ENCODE data around the gene CYSLTR2. TPM values are rescaled to one million over a fixed set of nuclear protein-coding genes. Genes with fewer than 3 reads are reported as not detected.

The CYSLTR2 gene
- total RNA-seq, 1 experiment from 2014 or later, result not detected

GRCh38 chr13:48648446-48648845 lies 5.3 kb upstream of the CYSLTR2 start:
- H3K9me3 ChIP-seq (ENCODE audit: control insufficient read depth, insufficient read depth, low read depth, low read length), result no peaks in the 10 kb centered on the region
- no peak overlapping the region for H3K27ac ChIP-seq (ENCODE audit: low read length)
- no peaks in the 10 kb centered on the region for H3K36me3 ChIP-seq (ENCODE audit: control insufficient read depth, insufficient read depth, low read length)
- ATAC-seq (no peak), DNase-seq (ENCODE audit: low read depth, low spot score) (no peak)
- TF ChIP-seq TCF7L2 (IDR thresholded peaks at IDR 0.05; ENCODE audit: low read depth, low read length) (no peak), CTCF (IDR thresholded peaks at IDR 0.05) (no peak), POLR2AphosphoS5 (IDR thresholded peaks at IDR 0.05; ENCODE audit: low read depth, low read length) (no peak), REST (IDR thresholded peaks at IDR 0.05; ENCODE audit: insufficient read depth in 1 of 2, low read depth in 2 of 2, low read length in 1 of 2) (no peak), SIN3A (IDR thresholded peaks at IDR 0.05; ENCODE audit: borderline replicate concordance, insufficient read depth, low read depth, low read length) (no peak)
- ChIA-PET CTCF (no interaction called here), POLR2A (no interaction called here)
- no peak overlapping the region for H3K4me3 ChIP-seq (ENCODE audit: low read depth in 2 of 2, low read length in 2 of 2)
- in situ Hi-C loops (cut with HindIII; ENCODE audit: low pct_unique_long_range_greater_than_20kb, low sequenced_read_pairs), result no loop called here
- H3K27me3 ChIP-seq (ENCODE audit: control insufficient read depth, insufficient read depth, low read length), result no peaks in the 10 kb centered on the region
- BruUV-seq (replicated peaks), result no TSS peak
- H3K4me1 ChIP-seq (ENCODE audit: control insufficient read depth, insufficient read depth, low read length), result no peaks in the 10 kb centered on the region
- intact Hi-C loops (cut with micrococcal nuclease; ENCODE audit: unreplicated experiment), result no loop called here

- BruUV-seq (replicated peaks), result no TSS peak
- no peak for TF ChIP-seq POLR2AphosphoS5 (IDR thresholded peaks at IDR 0.05; ENCODE audit: low read depth, low read length)
- TF ChIP-seq CTCF (IDR thresholded peaks at IDR 0.05), result no peak
- TF ChIP-seq SIN3A (IDR thresholded peaks at IDR 0.05; ENCODE audit: borderline replicate concordance, insufficient read depth, low read depth, low read length), result no peak
- TF ChIP-seq REST (IDR thresholded peaks at IDR 0.05; ENCODE audit: insufficient read depth in 1 of 2, low read depth in 2 of 2, low read length in 1 of 2), result no peak
- no peak for TF ChIP-seq TCF7L2 (IDR thresholded peaks at IDR 0.05; ENCODE audit: low read depth, low read length)
- CTCF ChIA-PET, result no interaction called here
- POLR2A ChIA-PET, result no interaction called here
- Histone ChIP-seq H3K9me3 (ENCODE audit: control insufficient read depth, insufficient read depth, low read depth, low read length) (no peaks in the 10 kb centered on the region), H3K27me3 (ENCODE audit: control insufficient read depth, insufficient read depth, low read length) (no peaks in the 10 kb centered on the region), H3K4me1 (ENCODE audit: control insufficient read depth, insufficient read depth, low read length) (no peaks in the 10 kb centered on the region), H3K27ac (ENCODE audit: low read length) (no peak overlapping the region), H3K36me3 (ENCODE audit: control insufficient read depth, insufficient read depth, low read length) (no peaks in the 10 kb centered on the region), H3K4me3 (ENCODE audit: low read depth in 2 of 2, low read length in 2 of 2) (no peak overlapping the region)
- DNase-seq (ENCODE audit: low read depth, low spot score), result no peak
- in situ Hi-C loops (cut with HindIII; ENCODE audit: low pct_unique_long_range_greater_than_20kb, low sequenced_read_pairs), result no loop called here
- no peak for ATAC-seq
- intact Hi-C loops (cut with micrococcal nuclease; ENCODE audit: unreplicated experiment), result no loop called here
These were observed 768 bp upstream of the CYSLTR2 start for GRCh38 chr13:48652851-48653471.
